NOMO-1 treated with DMSO at 0.1 percent for 48 hours (cell line): ENCODE results near the gene KLHL26.

ENCODE experiments used
- DNase-seq: peaks from one replicate; lab custom pipeline; 2025; ENCODE audit not compliant: unreplicated experiment; lab: John Stamatoyannopoulos, UW

KLHL26 gene

GRCh38 chr19:18612772-18613588 is 23.8 kb upstream of the KLHL26 start, which contains the start of gene TMEM59L:
TMEM59L (plus strand) TSS chr19:18612870; CDS start chr19:18612959, 89 bp downstream.
- DNase-seq, result no peak

- no peak for DNase-seq
These were observed 23.1 kb upstream of the KLHL26 start for GRCh38 chr19:18613589-18614234.

- DNase-seq, result no peak
These were observed 20.8 kb upstream of the KLHL26 start for GRCh38 chr19:18616023-18616422.

- no peak for DNase-seq
These were observed 19.3 kb upstream of the KLHL26 start for GRCh38 chr19:18617562-18617961.

- DNase-seq, result no peak
These were observed 18.6 kb upstream of the KLHL26 start for GRCh38 chr19:18618236-18618635.

GRCh38 chr19:18620311-18620710 is 16.5 kb upstream of the KLHL26 start:
- DNase-seq, result no peak

GRCh38 chr19:18620902-18621301 is 15.9 kb upstream of the KLHL26 start:
- no peak for DNase-seq

GRCh38 chr19:18626906-18627305 is 9.9 kb upstream of the KLHL26 start:
- no peak for DNase-seq

GRCh38 chr19:18629166-18630088 is 7.4 kb upstream of the KLHL26 start:
- no peak for DNase-seq

GRCh38 chr19:18633321-18633720 is 3.5 kb upstream of the KLHL26 start:
- DNase-seq, result no peak

GRCh38 chr19:18634612-18635297 is 2.1 kb upstream of the KLHL26 start:
- DNase-seq, result no peak

- no peak for DNase-seq
These were observed 1.0 kb upstream of the KLHL26 start for GRCh38 chr19:18635831-18636182.

- DNase-seq, result peak; percentile 99
These were observed 452 bp upstream of the KLHL26 start for GRCh38 chr19:18636183-18636968.

- peak; percentile 15 for DNase-seq
These were observed 1.1 kb downstream of the KLHL26 start for GRCh38 chr19:18637673-18638630.

GRCh38 chr19:18639706-18640243 is 2.9 kb downstream of the KLHL26 start:
- no peak for DNase-seq

GRCh38 chr19:18644196-18645034 is 7.6 kb downstream of the KLHL26 start:
- peak; percentile 69 for DNase-seq

GRCh38 chr19:18645035-18645511 is 8.2 kb downstream of the KLHL26 start:
- no peak for DNase-seq
